CD14-positive monocyte (primary cell): ENCODE results near the gene ODAD3. TPM values are rescaled to one million over a fixed set of nuclear protein-coding genes. Genes with fewer than 3 reads are reported as not detected.

ENCODE experiments used
- DNase-seq, 3 donors: peaks; one replicate each; pipeline ENCODE4 v3.0.0-alpha.2; 2011 to 2022
- H2AFZ ChIP-seq: 2 replicates; pipeline ENCODE4 v1.6.0; 2012; ENCODE audit warnings: mild to moderate bottlenecking, low read depth, low read length, inconsistent platforms; ENCODE audit not compliant: insufficient read depth, poor library complexity, severe bottlenecking
- H3K27ac ChIP-seq, 2 donors: 1 replicate in 1 of 2; 2 replicates in 1 of 2; pipeline ENCODE4 v1.5.1; 2012 to 2013; ENCODE audit warnings: low read length in 2 of 2, control low read depth in 1 of 2, inconsistent platforms in 1 of 2, low read depth in 1 of 2, mild to moderate bottlenecking in 1 of 2
- H3K27me3 ChIP-seq, 2 donors: one replicate each; pipeline versions ENCODE4 v1.6.0 to v1.6.1; 2011 to 2013; ENCODE audit warnings: low read length in 2 of 2; ENCODE audit not compliant: control insufficient read depth in 2 of 2, insufficient read depth in 2 of 2
- H3K36me3 ChIP-seq, 2 donors: replicated peaks in 1 of 2; 1 replicate in 1 of 2; 2 replicates in 1 of 2; pipeline versions ENCODE4 v1.5.1 to v1.6.1; 2012 to 2013; ENCODE audit warnings: low read length in 2 of 2, control low read depth in 1 of 2, inconsistent platforms in 1 of 2, mild to moderate bottlenecking in 1 of 2; ENCODE audit not compliant: insufficient read depth in 2 of 2, control insufficient read depth in 1 of 2
- H3K4me1 ChIP-seq, 2 donors: 1 replicate in 1 of 2; 2 replicates in 1 of 2; pipeline versions ENCODE4 v1.5.1 to v1.6.1; 2012 to 2013; ENCODE audit warnings: low read length in 2 of 2, control low read depth in 1 of 2, inconsistent platforms in 1 of 2, mild to moderate bottlenecking in 1 of 2, moderate library complexity in 1 of 2; ENCODE audit not compliant: insufficient read depth in 2 of 2, control insufficient read depth in 1 of 2
- H3K4me2 ChIP-seq: replicated peaks from 2 replicates; pipeline ENCODE3; 2012; ENCODE audit warnings: low read length, moderate library complexity, mild to moderate bottlenecking; ENCODE audit not compliant: poor library complexity, severe bottlenecking; ENCODE audit errors: extremely low read depth
- H3K4me3 ChIP-seq, 3 experiments: fragments of 200-600 bp in 1 of 3; sonication (generic) in 1 of 3; replicated peaks in 1 of 3; 1 replicate in 2 of 3; 2 replicates in 1 of 3; pipeline ENCODE4 v1.5.1; 2011 to 2013; ENCODE audit warnings: low read length in 3 of 3, mild to moderate bottlenecking in 3 of 3, control low read depth in 2 of 3, low read depth in 2 of 3, inconsistent platforms in 1 of 3, moderate library complexity in 1 of 3
- H3K79me2 ChIP-seq: 2 replicates; pipeline ENCODE4 v1.6.0; 2012; ENCODE audit warnings: mild to moderate bottlenecking, control low read depth, inconsistent platforms, low read length, moderate library complexity; ENCODE audit not compliant: insufficient read depth
- H3K9ac ChIP-seq: 2 replicates; pipeline ENCODE4 v1.6.0; 2017; ENCODE audit warnings: low read length, mild to moderate bottlenecking; ENCODE audit not compliant: insufficient read depth, poor library complexity, severe bottlenecking
- H3K9me3 ChIP-seq, 2 donors: replicated peaks in 1 of 2; 1 replicate in 1 of 2; 2 replicates in 1 of 2; pipeline versions ENCODE4 v1.5.1 to v1.6.1; 2012 to 2013; ENCODE audit warnings: low read length in 2 of 2, control low read depth in 1 of 2; ENCODE audit not compliant: control insufficient read depth in 1 of 2, insufficient read depth in 1 of 2
- H4K20me1 ChIP-seq: 2 replicates; pipeline ENCODE4 v1.6.0; 2012; ENCODE audit warnings: mild to moderate bottlenecking, low read length, control low read depth, moderate library complexity; ENCODE audit not compliant: insufficient read depth
- H3K27ac Mint-ChIP-seq, 7 donors: one replicate each; pipeline ENCODE4 v1.8.0; 2020; ENCODE audit warnings: mild to moderate bottlenecking in 7 of 7, mixed read lengths in 7 of 7, moderate library complexity in 6 of 7, inconsistent platforms in 2 of 7
- H3K27me3 Mint-ChIP-seq, 3 donors: one replicate each; pipeline ENCODE4 v1.8.0; 2021 to 2022; ENCODE audit warnings: low read depth in 3 of 3, mild to moderate bottlenecking in 3 of 3, mixed read lengths in 3 of 3, moderate library complexity in 3 of 3, inconsistent platforms in 1 of 3
- H3K36me3 Mint-ChIP-seq, 2 donors: one replicate each; pipeline ENCODE4 v1.8.0; 2020; ENCODE audit warnings: mixed read lengths in 2 of 2, inconsistent platforms in 1 of 2, mild to moderate bottlenecking in 1 of 2
- H3K4me1 Mint-ChIP-seq: one replicate; pipeline ENCODE4 v1.8.0; 2020; ENCODE audit warnings: mild to moderate bottlenecking, mixed read lengths
- H3K4me3 Mint-ChIP-seq, 2 donors: one replicate each; pipeline ENCODE4 v1.8.0; 2020; ENCODE audit warnings: mild to moderate bottlenecking in 2 of 2, mixed read lengths in 2 of 2, moderate library complexity in 1 of 2
- H3K9me3 Mint-ChIP-seq, 7 donors: one replicate each; pipeline ENCODE4 v1.8.0; 2020 to 2022; ENCODE audit warnings: mixed read lengths in 7 of 7, mild to moderate bottlenecking in 6 of 7, moderate library complexity in 6 of 7, inconsistent platforms in 2 of 7
- CTCF ChIP-seq: fragments of 200-600 bp; IDR thresholded peaks from one replicate; pipeline ENCODE4 v1.8.0; 2022; ENCODE audit warnings: antibody characterized with exemption, mild to moderate bottlenecking
- WGBS: methylation state at CpG from one replicate; pipeline ENCODE4 v1.1.5; 2013; ENCODE audit warnings: missing lambda C conversion rate; ENCODE audit not compliant: insufficient coverage; 5-methylcytosine and 5-hydroxymethylcytosine counted together
- intact Hi-C, 2 donors: fragments of 100-400 bp; cut with micrococcal nuclease; formaldehyde crosslinking; loops; one replicate each; pipeline versions ENCODE4 v1.15.0 to v1.15.1; 2023
- polyA plus RNA-seq, 3 donors: library from polyadenylated mRNA; depleted of rRNA in 1 of 3; unstranded in 2 of 3; stranded (reverse) in 1 of 3; fragments of 300-500 nt in 2 of 3; fragments of >200 nt in 1 of 3; fragmentation: Illumina TruSeq in 2 of 3; gene quantifications; 1 replicate in 2 of 3; 2 replicates in 1 of 3; pipeline ENCODE4 v1.2.3, GENCODE V29; 2012 to 2021

Gene ODAD3
- polyA plus RNA-seq, 3 donors, result 0.43 to 0.88 (median 0.61) TPM

GRCh38 chr19:11479090-11479897 is 44.4 kb upstream of the ODAD3 start:
- H2AFZ ChIP-seq, result no peak overlapping the region
- H4K20me1 ChIP-seq, result no peaks in the 10 kb centered on the region
- no peaks in the 10 kb centered on the region for H3K36me3 ChIP-seq
- H3K27ac Mint-ChIP-seq, result peak overlapping the region in 2 of 7 donors; percentile 16 to 75
- peaks cover 23 to 53% of the 10 kb centered on the region in 2 donors for H3K27me3 ChIP-seq
- peaks cover 7 to 21% of the 10 kb centered on the region in 2 donors for H3K9me3 ChIP-seq
- H3K4me3 Mint-ChIP-seq, result peak overlapping the region; percentile 64 to 85
- peaks cover 8 to 11% of the 10 kb centered on the region in 2 donors for H3K36me3 Mint-ChIP-seq
- H3K27me3 Mint-ChIP-seq, result peaks cover 48 to 74% (median 58%) of the 10 kb centered on the region in 3 donors
- H3K9me3 Mint-ChIP-seq, result peaks cover 5 to 22% (median 11%) of the 10 kb centered on the region in 7 donors
- DNase-seq, result no peak
- no peak overlapping the region for H3K27ac ChIP-seq
- TF ChIP-seq CTCF, result no peak
- peaks cover 35 to 49% of the 10 kb centered on the region in 2 donors for H3K4me1 ChIP-seq
- H3K4me1 Mint-ChIP-seq, result peaks cover 24% of the 10 kb centered on the region
- no peak overlapping the region for H3K9ac ChIP-seq
- intact Hi-C loops, result no loop called here
- H3K79me2 ChIP-seq, result no peaks in the 10 kb centered on the region
- peak overlapping the region in 1 of 3 experiments; percentile 30 for H3K4me3 ChIP-seq
- WGBS, result 22% methylated on average over 46 of the region's 62 CpGs
- H3K4me2 ChIP-seq, result peak overlapping the region; percentile 41

- peaks cover 24% of the 10 kb centered on the region for H3K4me1 Mint-ChIP-seq
- H3K4me3 Mint-ChIP-seq, result peak overlapping the region; percentile 64 to 85
- H3K4me1 ChIP-seq, result peaks cover 35 to 49% of the 10 kb centered on the region in 2 donors
- no peaks in the 10 kb centered on the region for H3K36me3 ChIP-seq
- no peaks in the 10 kb centered on the region for H4K20me1 ChIP-seq
- H3K79me2 ChIP-seq, result no peaks in the 10 kb centered on the region
- H3K9me3 ChIP-seq, result peaks cover 7 to 21% of the 10 kb centered on the region in 2 donors
- peak overlapping the region; percentile 41 for H3K4me2 ChIP-seq
- no peak overlapping the region for H3K27ac ChIP-seq
- no peak overlapping the region for H3K4me3 ChIP-seq
- H3K27me3 ChIP-seq, result peaks cover 23 to 57% of the 10 kb centered on the region in 2 donors
- WGBS, result 35% methylated on average over 13 of the region's 19 CpGs
- intact Hi-C loops, result no loop called here
- H3K9me3 Mint-ChIP-seq, result peaks cover 5 to 22% (median 11%) of the 10 kb centered on the region in 7 donors
- DNase-seq, result peak in 2 of 3 donors; percentile 10 to 31
- TF ChIP-seq CTCF, result no peak
- H3K27ac Mint-ChIP-seq, result peak overlapping the region in 4 of 7 donors; percentile 16 to 84 (median 55)
- H3K27me3 Mint-ChIP-seq, result peaks cover 48 to 74% (median 58%) of the 10 kb centered on the region in 3 donors
- no peak overlapping the region for H2AFZ ChIP-seq
- peaks cover 5 to 7% of the 10 kb centered on the region in 2 donors for H3K36me3 Mint-ChIP-seq
- H3K9ac ChIP-seq, result no peak overlapping the region
Observed at GRCh38 chr19:11478167-11479089, 43.5 kb upstream of the ODAD3 start.
